Spleen (tissue), 11 donors: ENCODE data around the gene SMARCC2. TPM values are rescaled to one million over a fixed set of nuclear protein-coding genes. Genes with fewer than 3 reads are reported as not detected.

ENCODE experiments used
- DNase-seq: peaks from one replicate; pipeline ENCODE4 v3.0.0-alpha.2; 2020
- H3K27ac ChIP-seq, 8 donors: fragments of 200-600 bp; sonication (generic) in 7 of 8; 1 replicate in 4 of 8; 2 replicates in 4 of 8; pipeline versions ENCODE4 v1.5.0 to v1.8.0; 2016 to 2021; ENCODE audit warnings: inconsistent platforms in 4 of 8, mild to moderate bottlenecking in 4 of 8, moderate library complexity in 1 of 8
- H3K27me3 ChIP-seq, 7 donors: fragments of 200-600 bp; sonication (generic) in 6 of 7; replicated peaks in 1 of 7; 1 replicate in 4 of 7; 2 replicates in 3 of 7; pipeline versions ENCODE4 v1.5.0 to v1.8.0; 2016 to 2021; ENCODE audit warnings: inconsistent platforms in 3 of 7, mild to moderate bottlenecking in 1 of 7
- H3K36me3 ChIP-seq, 6 donors: fragments of 200-600 bp; sonication (generic) in 5 of 6; 1 replicate in 4 of 6; 2 replicates in 2 of 6; pipeline versions ENCODE4 v1.5.0 to v1.8.0; 2016 to 2021; ENCODE audit warnings: inconsistent platforms in 2 of 6
- H3K4me1 ChIP-seq, 6 donors: fragments of 200-600 bp; sonication (generic) in 5 of 6; 1 replicate in 3 of 6; 2 replicates in 3 of 6; pipeline versions ENCODE4 v1.5.0 to v1.8.0; 2016 to 2021; ENCODE audit warnings: inconsistent platforms in 3 of 6
- H3K4me3 ChIP-seq, 8 donors: fragments of 200-600 bp; sonication (generic) in 7 of 8; 1 replicate in 4 of 8; 2 replicates in 4 of 8; pipeline versions ENCODE4 v1.5.0 to v1.8.0; 2016 to 2021; ENCODE audit warnings: inconsistent platforms in 4 of 8, mild to moderate bottlenecking in 4 of 8, moderate library complexity in 2 of 8
- H3K9me3 ChIP-seq, 8 donors: fragments of 200-600 bp; sonication (generic) in 7 of 8; 1 replicate in 4 of 8; 2 replicates in 4 of 8; pipeline versions ENCODE4 v1.5.0 to v1.8.0; 2016 to 2021; ENCODE audit warnings: inconsistent platforms in 4 of 8
- CTCF ChIP-seq, 11 experiments: fragments of 200-600 bp in 7 of 11; fragments of 450-650 bp in 4 of 11; sonication (generic) in 4 of 11; IDR thresholded peaks in 8 of 11; conservative IDR thresholded peaks in 3 of 11; 1 replicate in 7 of 11; 2 replicates in 4 of 11; pipeline versions ENCODE4 v1.4.0 to v1.8.0; 2016 to 2021; ENCODE audit warnings: antibody characterized with exemption in 11 of 11, inconsistent platforms in 4 of 11, mild to moderate bottlenecking in 1 of 11
- POLR2A ChIP-seq, 3 donors: fragments of 450-650 bp; IDR thresholded peaks; one replicate each; pipeline ENCODE4 v1.5.1; 2017; ENCODE audit warnings: antibody characterized with exemption in 3 of 3, mild to moderate bottlenecking in 1 of 3
- POLR2AphosphoS5 ChIP-seq, 3 donors: sonication (generic); formaldehyde crosslinking; IDR thresholded peaks; one replicate each; pipeline ENCODE4 v1.5.1; 2017; ENCODE audit warnings: antibody characterized with exemption in 3 of 3
- WGBS, 5 donors: extraction: QIAGEN DNeasy Blood & Tissue Kit in 3 of 5; methylation state at CpG; one replicate each; pipeline versions ENCODE4 v1.1.5 to v1.1.7; 2013 to 2018; 5-methylcytosine and 5-hydroxymethylcytosine counted together
- intact Hi-C: fragments of 100-400 bp; cut with DNase I; formaldehyde crosslinking; loops from one replicate; pipeline ENCODE4 v1.15.0; 2023; ENCODE audit warnings: low total_unique reads
- polyA plus RNA-seq, 3 donors: library from polyadenylated mRNA; stranded (reverse); fragments of 200-250 nt; gene quantifications; one replicate each; pipeline ENCODE4 v1.2.1, GENCODE V29; 2013
- total RNA-seq, 7 donors: library from RNA; depleted of rRNA in 3 of 7; stranded (reverse); fragments of >200 nt in 3 of 7; fragmentation: NEBNext Ultra II Directional in 4 of 7; extraction: Animal tissue kit (Norgen Biotek cat#: 25700) in 4 of 7; gene quantifications; one replicate each; pipeline versions ENCODE4 v1.1.0 to v1.2.1, GENCODE V29; 2016 to 2021
- donor health status: healthy with polysubstance abuse.
- donor health status: DM: no; HTN: no; CAD: no; lungs with moderate emphysema.
- donor health status: DM: no; HTN: no; CAD: no.
- donor health status: Bipolar disorder and iron deficiency.
- donor health status: healthy.
- donor health status: DM: no; HTN: no; CAD: no.
- donor health status: DM: yes; HTN: yes; CAD: no.

SMARCC2 gene
- total and polyA plus RNA-seq, 10 donors, result 8.5 to 121 (median 97.7) TPM

- peak overlapping the region in 2 of 8 donors; percentile 9 to 27 for H3K27ac ChIP-seq
- WGBS, 5 donors, result 77 to 89% (median 83%) methylated on average over 11 of the region's 11 CpGs
- intact Hi-C loops, result no loop called here
- H3K4me3 ChIP-seq, result no peak overlapping the region
- H3K27me3 ChIP-seq, result no peaks in the 10 kb centered on the region
- peaks cover 4 to 100% (median 97%) of the 10 kb centered on the region in 6 donors for H3K36me3 ChIP-seq
- no peak for DNase-seq
- TF ChIP-seq CTCF (IDR thresholded peaks at IDR 0.05 in 8 of 11, conservative IDR thresholded peaks at IDR 0.05 in 3 of 11) (no peak), POLR2AphosphoS5 (IDR thresholded peaks at IDR 0.05) (peak in 2 of 3 donors; percentile 5 to 70)
- peaks cover 0 to 14% (median 0%) of the 10 kb centered on the region in 6 donors for H3K4me1 ChIP-seq
- no peaks in the 10 kb centered on the region for H3K9me3 ChIP-seq
Observed at GRCh38 chr12:56169229-56169759, 20.0 kb downstream of the SMARCC2 start.

GRCh38 chr12:56165369-56165768 is 23.9 kb downstream of the SMARCC2 start:
- no peak overlapping the region for H3K4me3 ChIP-seq
- H3K9me3 ChIP-seq, result no peaks in the 10 kb centered on the region
- WGBS, 5 donors, result 67 to 95% (median 85%) methylated on average over 3 to 4 of the region's 4 CpGs
- DNase-seq, result no peak
- H3K27ac ChIP-seq, result peak overlapping the region in 1 of 8 donors; percentile 53
- H3K4me1 ChIP-seq, result peaks cover 9 to 32% (median 23%) of the 10 kb centered on the region in 6 donors
- H3K36me3 ChIP-seq, result peaks cover 4 to 100% (median 96%) of the 10 kb centered on the region in 6 donors
- intact Hi-C loops, result no loop called here
- H3K27me3 ChIP-seq, result no peaks in the 10 kb centered on the region
- TF ChIP-seq CTCF (IDR thresholded peaks at IDR 0.05 in 8 of 11, conservative IDR thresholded peaks at IDR 0.05 in 3 of 11) (no peak), POLR2AphosphoS5 (IDR thresholded peaks at IDR 0.05) (peak in 2 of 3 donors; percentile 51 to 78), POLR2A (IDR thresholded peaks at IDR 0.05) (no peak)

- intact Hi-C loops, result no loop called here
- TF ChIP-seq POLR2AphosphoS5 (IDR thresholded peaks at IDR 0.05) (peak; percentile 65 to 84 (median 80)), POLR2A (IDR thresholded peaks at IDR 0.05) (no peak), CTCF (IDR thresholded peaks at IDR 0.05 in 8 of 11, conservative IDR thresholded peaks at IDR 0.05 in 3 of 11) (no peak)
- Histone ChIP-seq H3K27ac (peak overlapping the region in 1 of 8 donors; percentile 30), H3K36me3 (peaks cover 0 to 100% (median 95%) of the 10 kb centered on the region in 6 donors), H3K4me1 (peaks cover 19 to 42% (median 33%) of the 10 kb centered on the region in 6 donors), H3K27me3 (no peaks in the 10 kb centered on the region), H3K4me3 (no peak overlapping the region), H3K9me3 (no peaks in the 10 kb centered on the region)
- WGBS, 5 donors, result 89 to 94% (median 92%) methylated on average over 17 of the region's 17 CpGs
- DNase-seq, result no peak
Observed at GRCh38 chr12:56164345-56164729, 24.9 kb downstream of the SMARCC2 start.

GRCh38 chr12:56163533-56164344 is 25.5 kb downstream of the SMARCC2 start:
- intact Hi-C loops, result no loop called here
- DNase-seq, result no peak
- H3K27ac ChIP-seq, result peak overlapping the region in 3 of 8 donors; percentile 30 to 99 (median 48)

More at GRCh38 chr12:56163533-56164344, 25.5 kb downstream of the SMARCC2 start:
- Histone ChIP-seq H3K9me3 (no peaks in the 10 kb centered on the region), H3K4me3 (no peak overlapping the region), H3K36me3 (peaks cover 0 to 94% (median 89%) of the 10 kb centered on the region in 6 donors), H3K27me3 (no peaks in the 10 kb centered on the region), H3K4me1 (peaks cover 19 to 48% (median 39%) of the 10 kb centered on the region in 6 donors)
- WGBS, 5 donors, result 76 to 83% (median 83%) methylated on average over 11 of the region's 11 CpGs
- no peak for TF ChIP-seq POLR2A (IDR thresholded peaks at IDR 0.05)
- peak in 1 of 11 experiments; percentile 8 for TF ChIP-seq CTCF (IDR thresholded peaks at IDR 0.05 in 8 of 11, conservative IDR thresholded peaks at IDR 0.05 in 3 of 11)
- peak; percentile 33 to 46 (median 39) for TF ChIP-seq POLR2AphosphoS5 (IDR thresholded peaks at IDR 0.05)
